22Rv1 (cell line): ENCODE results near the gene EGF.

Experiments
- ZFX ChIP-seq: fragments of 450-650 bp; IDR thresholded peaks from 2 replicates; pipeline ENCODE4 v1.6.1; 2017; ENCODE audit warnings: antibody characterized with exemption, borderline replicate concordance
- TF ChIP-seq, protein P1 (sequence below): fragments of 450-650 bp; IDR thresholded peaks from 2 replicates; pipeline ENCODE4 v1.5.1; 2017; ENCODE audit warnings: mild to moderate bottlenecking

DNA sequence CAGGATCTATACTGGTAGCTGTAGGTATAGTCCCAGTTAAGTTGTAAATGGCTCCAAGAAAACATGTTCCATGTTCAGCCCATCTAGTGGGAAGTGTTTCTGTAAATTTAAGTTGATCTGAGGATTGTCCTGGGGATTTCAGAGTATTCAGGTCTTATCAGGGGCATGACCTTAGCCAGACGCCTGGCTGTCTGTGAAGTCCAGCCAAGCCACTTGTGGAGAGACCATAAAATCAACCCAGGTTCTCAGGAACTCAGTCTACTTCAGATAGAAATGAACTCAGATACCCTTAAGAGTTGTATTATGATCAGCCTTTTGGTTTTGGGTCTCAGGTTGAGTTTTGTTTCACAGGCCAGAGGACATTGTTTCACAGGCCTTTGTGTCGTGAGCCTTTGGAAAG is 95.9 kb downstream of the EGF start:
- TF ChIP-seq, protein P1, sequence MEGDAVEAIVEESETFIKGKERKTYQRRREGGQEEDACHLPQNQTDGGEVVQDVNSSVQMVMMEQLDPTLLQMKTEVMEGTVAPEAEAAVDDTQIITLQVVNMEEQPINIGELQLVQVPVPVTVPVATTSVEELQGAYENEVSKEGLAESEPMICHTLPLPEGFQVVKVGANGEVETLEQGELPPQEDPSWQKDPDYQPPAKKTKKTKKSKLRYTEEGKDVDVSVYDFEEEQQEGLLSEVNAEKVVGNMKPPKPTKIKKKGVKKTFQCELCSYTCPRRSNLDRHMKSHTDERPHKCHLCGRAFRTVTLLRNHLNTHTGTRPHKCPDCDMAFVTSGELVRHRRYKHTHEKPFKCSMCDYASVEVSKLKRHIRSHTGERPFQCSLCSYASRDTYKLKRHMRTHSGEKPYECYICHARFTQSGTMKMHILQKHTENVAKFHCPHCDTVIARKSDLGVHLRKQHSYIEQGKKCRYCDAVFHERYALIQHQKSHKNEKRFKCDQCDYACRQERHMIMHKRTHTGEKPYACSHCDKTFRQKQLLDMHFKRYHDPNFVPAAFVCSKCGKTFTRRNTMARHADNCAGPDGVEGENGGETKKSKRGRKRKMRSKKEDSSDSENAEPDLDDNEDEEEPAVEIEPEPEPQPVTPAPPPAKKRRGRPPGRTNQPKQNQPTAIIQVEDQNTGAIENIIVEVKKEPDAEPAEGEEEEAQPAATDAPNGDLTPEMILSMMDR, result no peak
- no peak for TF ChIP-seq ZFX
